ENCODE results near the gene OSCAR. TPM values are rescaled to one million over a fixed set of nuclear protein-coding genes. Genes with fewer than 3 reads are reported as not detected.
"Not testable (repeated sequence)": the region's sequence is repeated elsewhere in the genome, so short reads cannot be mapped to it uniquely, and the experiment has no call there.

OSCAR gene
- polyA plus RNA-seq, 3 donors, result 0.11 to 0.20 (median 0.18) TPM

- DNase-seq (ENCODE audit: low read depth in 3 of 3, low spot score in 2 of 3), result not testable (repeated sequence)
Measured at GRCh38 chr19:54095859-54096616, 4.6 kb downstream of the OSCAR start.

GRCh38 chr19:54095136-54095858, 5.3 kb downstream of the OSCAR start:
- DNase-seq (ENCODE audit: low read depth in 3 of 3, low spot score in 2 of 3), result no peak

- DNase-seq (ENCODE audit: low read depth in 3 of 3, low spot score in 2 of 3), result no peak
Measured at GRCh38 chr19:54094426-54095000, 6.1 kb downstream of the OSCAR start.

GRCh38 chr19:54084410-54084809, 16.2 kb downstream of the OSCAR start:
- no peak for DNase-seq (ENCODE audit: low read depth in 3 of 3, low spot score in 2 of 3)

GRCh38 chr19:54081032-54081431, 19.6 kb downstream of the OSCAR start, which contains the start of gene TARM1:
TSS of gene TARM1 (minus strand) at chr19:54081365. CDS start at chr19:54081340, 25 bp downstream.
- DNase-seq (ENCODE audit: low read depth in 3 of 3, low spot score in 2 of 3), result no peak

- no peak for DNase-seq (ENCODE audit: low read depth in 3 of 3, low spot score in 2 of 3)
Measured at GRCh38 chr19:54077334-54077733, 23.3 kb downstream of the OSCAR start.

- DNase-seq (ENCODE audit: low read depth in 3 of 3, low spot score in 2 of 3), result no peak
Measured at GRCh38 chr19:54074851-54075250, 25.8 kb downstream of the OSCAR start.

GRCh38 chr19:54073829-54074228, 26.8 kb downstream of the OSCAR start:
- DNase-seq (ENCODE audit: low read depth in 3 of 3, low spot score in 2 of 3), result no peak

- DNase-seq (ENCODE audit: low read depth in 3 of 3, low spot score in 2 of 3), result no peak
Measured at GRCh38 chr19:54069470-54069869, 31.1 kb downstream of the OSCAR start.

- no peak for DNase-seq (ENCODE audit: low read depth in 3 of 3, low spot score in 2 of 3)
Measured at GRCh38 chr19:54063350-54064116, 37.1 kb downstream of the OSCAR start, which contains the start of gene VSTM1. TSS of gene VSTM1 (minus strand) at chr19:54063897. CDS start at chr19:54063777, 120 bp downstream.

GRCh38 chr19:54062643-54063042, 38.0 kb downstream of the OSCAR start:
- DNase-seq (ENCODE audit: low read depth in 3 of 3, low spot score in 2 of 3), result no peak

- DNase-seq (ENCODE audit: low read depth in 3 of 3, low spot score in 2 of 3), result no peak
Measured at GRCh38 chr19:54047616-54048015, 53.0 kb downstream of the OSCAR start.

- DNase-seq (ENCODE audit: low read depth in 3 of 3, low spot score in 2 of 3), result no peak
Measured at GRCh38 chr19:54045771-54046170, 54.8 kb downstream of the OSCAR start.

Other genes with a start within 250 kb of the OSCAR start
- gene MYADM, start 232.9 kb downstream of the OSCAR start, polyA plus RNA-seq (ENCODE audit: insufficient read length in 3 of 3), result 10 to 100 TPM; 61.0 to 67.8 (median 67.8) TPM
- gene PRKCG, start 218.6 kb downstream of the OSCAR start, polyA plus RNA-seq (ENCODE audit: insufficient read length in 3 of 3), result under 1 TPM; 0.21 to 0.47 (median 0.24) TPM
- gene CACNG7, start 191.5 kb downstream of the OSCAR start, polyA plus RNA-seq (ENCODE audit: insufficient read length in 3 of 3), result under 1 TPM; 0.50 to 0.89 (median 0.68) TPM
- under 1 TPM; 0.17 to 0.21 (median 0.20) TPM for gene CACNG8, start 137.9 kb downstream of the OSCAR start, polyA plus RNA-seq (ENCODE audit: insufficient read length in 3 of 3)
- under 1 TPM; 0.44 to 0.74 (median 0.71) TPM for gene CACNG6, start 109.2 kb downstream of the OSCAR start, polyA plus RNA-seq (ENCODE audit: insufficient read length in 3 of 3)
- gene VSTM1, start 36.9 kb downstream of the OSCAR start, polyA plus RNA-seq (ENCODE audit: insufficient read length in 3 of 3), result under 1 TPM in 2 of 3 donors, not detected in 1; 0.23 to 0.42 TPM
- gene TARM1, start 19.4 kb downstream of the OSCAR start, polyA plus RNA-seq (ENCODE audit: insufficient read length in 3 of 3), result not detected
- gene NDUFA3, start 2.1 kb upstream of the OSCAR start, polyA plus RNA-seq (ENCODE audit: insufficient read length in 3 of 3), result 100 to 1,000 TPM in 1 of 3 donors, 10 to 100 TPM in 2; 87.3 to 113 (median 96.6) TPM
- 10 to 100 TPM; 11.9 to 13.8 (median 12.3) TPM for gene TFPT, start 14.9 kb upstream of the OSCAR start, polyA plus RNA-seq (ENCODE audit: insufficient read length in 3 of 3)
- 10 to 100 TPM; 70.4 to 75.2 (median 72.5) TPM for gene PRPF31, start 15.0 kb upstream of the OSCAR start, polyA plus RNA-seq (ENCODE audit: insufficient read length in 3 of 3)
- gene CNOT3, start 37.0 kb upstream of the OSCAR start, polyA plus RNA-seq (ENCODE audit: insufficient read length in 3 of 3), result 10 to 100 TPM; 64.7 to 74.7 (median 70.8) TPM
- 1 to 10 TPM; 7.3 to 7.6 (median 7.6) TPM for gene LENG1, start 58.9 kb upstream of the OSCAR start, polyA plus RNA-seq (ENCODE audit: insufficient read length in 3 of 3)
- 10 to 100 TPM; 23.0 to 33.2 (median 25.3) TPM for gene TMC4, start 72.4 kb upstream of the OSCAR start, polyA plus RNA-seq (ENCODE audit: insufficient read length in 3 of 3)
- gene MBOAT7, start 88.8 kb upstream of the OSCAR start, polyA plus RNA-seq (ENCODE audit: insufficient read length in 3 of 3), result 10 to 100 TPM; 44.6 to 60.5 (median 54.0) TPM
- gene TSEN34, start 90.5 kb upstream of the OSCAR start, polyA plus RNA-seq (ENCODE audit: insufficient read length in 3 of 3), result 10 to 100 TPM; 41.3 to 49.2 (median 42.1) TPM
- 1,000 to 10,000 TPM; 1,272 to 1,378 (median 1,292) TPM for gene RPS9, start 100.1 kb upstream of the OSCAR start, polyA plus RNA-seq (ENCODE audit: insufficient read length in 3 of 3)
- 1 to 10 TPM in 1 of 3 donors, under 1 TPM in 2; 0.74 to 1.1 (median 1.00) TPM for gene LILRB3, start 122.2 kb upstream of the OSCAR start, polyA plus RNA-seq (ENCODE audit: insufficient read length in 3 of 3)
- gene LILRA6, start 142.0 kb upstream of the OSCAR start, polyA plus RNA-seq (ENCODE audit: insufficient read length in 3 of 3), result under 1 TPM; 0.37 to 0.42 (median 0.39) TPM
- gene LILRB5, start 156.5 kb upstream of the OSCAR start, polyA plus RNA-seq (ENCODE audit: insufficient read length in 3 of 3), result 1 to 10 TPM; 1.3 to 1.5 (median 1.4) TPM
- gene LILRB2, start 180.3 kb upstream of the OSCAR start, polyA plus RNA-seq (ENCODE audit: insufficient read length in 3 of 3), result 1 to 10 TPM in 2 of 3 donors, under 1 TPM in 1; 0.85 to 1.2 (median 1.1) TPM
- gene LILRA5, start 212.4 kb upstream of the OSCAR start, polyA plus RNA-seq (ENCODE audit: insufficient read length in 3 of 3), result under 1 TPM; 0.23 to 0.62 (median 0.31) TPM
- gene LILRA4, start 238.4 kb upstream of the OSCAR start, polyA plus RNA-seq (ENCODE audit: insufficient read length in 3 of 3), result under 1 TPM in 2 of 3 donors, not detected in 1; 0.14 to 0.29 TPM

All from right renal cortex interstitium (tissue), 3 donors.